ENCODE results near the gene SLC2A3.

SLC2A3 gene

DNA sequence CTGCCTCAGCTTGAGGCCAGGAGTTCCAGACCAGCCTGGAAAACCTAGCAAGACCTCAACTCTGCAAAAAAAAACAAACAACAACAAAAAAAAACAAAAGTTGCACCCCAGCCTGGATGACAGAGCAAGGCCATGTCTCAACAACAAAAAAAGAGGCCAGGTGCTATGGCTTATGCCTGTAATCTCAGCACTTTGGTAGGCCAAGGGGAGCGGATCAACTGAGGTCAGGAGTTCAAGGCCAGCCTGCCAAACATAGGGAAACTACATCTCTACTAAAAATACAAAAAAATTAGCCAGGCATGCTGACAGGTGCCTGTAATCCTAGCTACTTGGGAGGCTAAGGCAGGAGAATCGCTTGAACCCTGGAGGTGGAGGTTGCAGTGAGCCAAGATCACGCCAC lies 56.7 kb downstream of the SLC2A3 start:
- ChIA-PET POLR2A (no interaction called here), CTCF (no interaction called here)
- DNase-seq (ENCODE audit: extremely low spot score), result no peak
- TF ChIP-seq FOXM1 (IDR thresholded peaks at IDR 0.05; ENCODE audit: borderline replicate concordance) (no peak), HDGF (IDR thresholded peaks at IDR 0.05; ENCODE audit: borderline replicate concordance) (no peak), CTBP1 (IDR thresholded peaks at IDR 0.05; ENCODE audit: borderline replicate concordance) (no peak), SUZ12 (IDR thresholded peaks at IDR 0.05) (no peak), TARDBP (IDR thresholded peaks at IDR 0.05) (no peak), NFRKB (IDR thresholded peaks at IDR 0.05) (no peak), FOXA1 (IDR thresholded peaks at IDR 0.05) (no peak), FOXK2 (IDR thresholded peaks at IDR 0.05) (no peak), L3MBTL2 (conservative IDR thresholded peaks at IDR 0.05) (no peak), ELF4 (IDR thresholded peaks at IDR 0.05) (no peak), ARNT (IDR thresholded peaks at IDR 0.05) (no peak), SP1 (IDR thresholded peaks at IDR 0.05) (no peak), LEF1 (IDR thresholded peaks at IDR 0.05; ENCODE audit: borderline replicate concordance) (no peak), BHLHE40 (IDR thresholded peaks at IDR 0.05; ENCODE audit: borderline replicate concordance) (no peak), ZNF384 (IDR thresholded peaks at IDR 0.05) (no peak)
- TF ChIP-seq, protein P1, sequence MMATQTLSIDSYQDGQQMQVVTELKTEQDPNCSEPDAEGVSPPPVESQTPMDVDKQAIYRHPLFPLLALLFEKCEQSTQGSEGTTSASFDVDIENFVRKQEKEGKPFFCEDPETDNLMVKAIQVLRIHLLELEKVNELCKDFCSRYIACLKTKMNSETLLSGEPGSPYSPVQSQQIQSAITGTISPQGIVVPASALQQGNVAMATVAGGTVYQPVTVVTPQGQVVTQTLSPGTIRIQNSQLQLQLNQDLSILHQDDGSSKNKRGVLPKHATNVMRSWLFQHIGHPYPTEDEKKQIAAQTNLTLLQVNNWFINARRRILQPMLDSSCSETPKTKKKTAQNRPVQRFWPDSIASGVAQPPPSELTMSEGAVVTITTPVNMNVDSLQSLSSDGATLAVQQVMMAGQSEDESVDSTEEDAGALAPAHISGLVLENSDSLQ (IDR thresholded peaks at IDR 0.05), result no peak

DNA sequence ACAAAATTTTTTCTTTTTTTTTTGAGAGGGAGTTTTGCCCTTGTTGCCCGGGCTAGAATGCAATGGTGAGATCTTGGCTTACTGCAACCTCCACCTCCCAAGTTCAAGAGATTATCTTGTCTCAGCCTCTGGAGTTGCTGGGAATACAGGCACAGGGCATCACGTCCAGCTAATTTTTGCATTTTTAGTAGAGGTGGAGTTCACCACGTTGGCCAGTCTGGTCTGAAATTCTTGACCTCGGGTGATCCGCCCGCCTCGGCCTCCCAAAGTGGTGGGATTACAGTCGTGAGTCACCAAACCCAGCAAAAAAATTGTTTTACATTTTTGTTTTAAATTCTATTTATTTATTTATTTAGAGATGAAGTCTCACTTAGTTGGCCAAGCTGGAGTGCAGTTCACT lies 58.6 kb downstream of the SLC2A3 start:
- no peak for TF ChIP-seq FOXK2 (IDR thresholded peaks at IDR 0.05)
- TF ChIP-seq ELF4 (IDR thresholded peaks at IDR 0.05), result no peak
- no peak for TF ChIP-seq ARNT (IDR thresholded peaks at IDR 0.05)
- TF ChIP-seq, protein P1 (IDR thresholded peaks at IDR 0.05), result no peak
- no peak for TF ChIP-seq SUZ12 (IDR thresholded peaks at IDR 0.05)
- TF ChIP-seq LEF1 (IDR thresholded peaks at IDR 0.05; ENCODE audit: borderline replicate concordance), result no peak
- no peak for TF ChIP-seq HDGF (IDR thresholded peaks at IDR 0.05; ENCODE audit: borderline replicate concordance)
- TF ChIP-seq ZNF384 (IDR thresholded peaks at IDR 0.05), result no peak
- no peak for TF ChIP-seq BHLHE40 (IDR thresholded peaks at IDR 0.05; ENCODE audit: borderline replicate concordance)
- no peak for TF ChIP-seq SP1 (IDR thresholded peaks at IDR 0.05)
- no peak for TF ChIP-seq FOXM1 (IDR thresholded peaks at IDR 0.05; ENCODE audit: borderline replicate concordance)
- no peak for TF ChIP-seq NFRKB (IDR thresholded peaks at IDR 0.05)
- no peak for TF ChIP-seq TARDBP (IDR thresholded peaks at IDR 0.05)
- ChIA-PET POLR2A (no interaction called here), CTCF (interaction anchor here (0.6 kb wide), 1 partner anchor 8 kb away, joined by 3 read pairs; no protein-coding TSS in a partner anchor)
- no peak for DNase-seq (ENCODE audit: extremely low spot score)

DNA sequence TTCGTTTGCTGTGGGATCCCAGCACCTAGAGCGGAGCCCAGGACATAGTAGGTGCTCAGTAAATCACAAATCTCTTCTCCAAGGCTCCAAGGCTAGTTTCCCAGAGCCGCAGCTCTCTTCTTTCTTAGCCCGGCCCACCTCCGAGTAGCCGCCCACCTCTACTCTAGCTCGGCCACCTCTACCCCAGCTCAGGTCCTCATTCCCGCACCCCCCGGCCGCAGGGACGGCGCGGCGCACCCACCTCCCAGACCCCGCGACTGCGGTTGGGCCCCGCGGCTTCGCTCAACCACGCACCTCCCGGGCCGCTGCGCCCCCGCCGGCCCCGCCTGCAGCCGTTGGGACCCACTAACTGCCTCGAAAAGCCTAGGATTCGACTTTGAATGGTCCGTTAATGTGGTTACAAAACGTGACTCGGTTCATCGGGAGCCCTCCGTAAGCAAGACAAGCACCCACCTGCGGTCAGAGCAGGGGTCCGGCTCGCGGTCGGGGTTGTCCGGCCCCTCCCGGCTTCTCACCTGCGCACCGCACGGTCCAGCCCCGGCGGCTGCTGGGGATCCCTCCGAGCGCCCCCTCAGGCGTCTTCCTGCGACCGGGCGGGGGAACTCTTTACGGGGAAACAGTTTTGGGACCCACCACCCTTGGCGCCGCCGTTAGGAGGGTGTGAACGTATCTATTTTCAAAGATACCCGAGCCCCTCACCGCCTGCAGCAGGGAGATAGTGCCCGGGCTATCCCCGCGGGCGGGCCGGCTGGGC lies 63.2 kb downstream of the SLC2A3 start, which contains the start of gene SLC2A14:
SLC2A14 (minus strand) TSS at position 350 of the 754 bp plus-strand sequence. CDS start 3,035 bp downstream, outside the sequence.
- DNase-seq (ENCODE audit: extremely low spot score), result no peak
- ChIA-PET CTCF (no interaction called here), POLR2A (interaction anchor here (0.6 kb wide), 1 partner anchor 13 kb away, joined by 3 read pairs; no protein-coding TSS in a partner anchor)
- TF ChIP-seq FOXK2 (IDR thresholded peaks at IDR 0.05), result no peak
- TF ChIP-seq SUZ12 (IDR thresholded peaks at IDR 0.05), result no peak
- TF ChIP-seq HDGF (IDR thresholded peaks at IDR 0.05; ENCODE audit: borderline replicate concordance), result no peak
- TF ChIP-seq NFRKB (IDR thresholded peaks at IDR 0.05), result no peak
- TF ChIP-seq, protein P1 (IDR thresholded peaks at IDR 0.05), result no peak
- no peak for TF ChIP-seq ELF4 (IDR thresholded peaks at IDR 0.05)

DNA sequence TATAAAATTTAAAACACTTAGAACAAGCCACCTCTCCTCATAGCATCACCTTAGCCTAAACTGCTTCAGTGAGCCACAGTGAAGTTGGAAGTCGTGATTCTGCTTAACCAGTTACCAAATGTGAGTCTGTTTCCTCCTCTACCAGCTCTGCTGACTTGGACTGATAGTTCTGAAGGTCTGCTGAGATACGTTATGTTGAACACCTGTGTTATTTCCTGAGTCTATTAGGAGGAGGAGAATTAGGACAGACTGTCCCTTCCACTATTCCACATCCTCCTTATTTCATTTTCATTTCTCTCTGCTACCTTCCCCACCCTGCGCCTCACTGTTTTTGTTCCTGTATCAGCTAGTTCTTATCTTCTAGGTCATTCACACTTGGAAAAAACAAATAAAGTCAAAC lies 65.7 kb downstream of the SLC2A3 start:
- ChIA-PET CTCF (no interaction called here), POLR2A (no interaction called here)
- TF ChIP-seq SP1 (IDR thresholded peaks at IDR 0.05) (no peak), ZNF384 (IDR thresholded peaks at IDR 0.05) (no peak), L3MBTL2 (conservative IDR thresholded peaks at IDR 0.05) (no peak), ARNT (IDR thresholded peaks at IDR 0.05) (no peak), FOXK2 (IDR thresholded peaks at IDR 0.05) (no peak), ELF4 (IDR thresholded peaks at IDR 0.05) (no peak), HDGF (IDR thresholded peaks at IDR 0.05; ENCODE audit: borderline replicate concordance) (no peak), FOXA1 (IDR thresholded peaks at IDR 0.05) (no peak), CTBP1 (IDR thresholded peaks at IDR 0.05; ENCODE audit: borderline replicate concordance) (no peak), SUZ12 (IDR thresholded peaks at IDR 0.05) (no peak), LEF1 (IDR thresholded peaks at IDR 0.05; ENCODE audit: borderline replicate concordance) (no peak), NFRKB (IDR thresholded peaks at IDR 0.05) (no peak), BHLHE40 (IDR thresholded peaks at IDR 0.05; ENCODE audit: borderline replicate concordance) (no peak), TARDBP (IDR thresholded peaks at IDR 0.05) (no peak), FOXM1 (IDR thresholded peaks at IDR 0.05; ENCODE audit: borderline replicate concordance) (no peak)
- TF ChIP-seq, protein P1 (IDR thresholded peaks at IDR 0.05), result no peak
- no peak for DNase-seq (ENCODE audit: extremely low spot score)
